ENCODE data around the gene RASA2. TPM values are rescaled to one million over a fixed set of nuclear protein-coding genes. Genes with fewer than 3 reads are reported as not detected.
"Not testable (repeated sequence)": the region's sequence is repeated elsewhere in the genome, so short reads cannot be mapped to it uniquely, and the experiment has no call there.

The RASA2 gene
- total RNA-seq, 2 donors from 2014 or later: 15.1 to 20.0 TPM

DNA sequence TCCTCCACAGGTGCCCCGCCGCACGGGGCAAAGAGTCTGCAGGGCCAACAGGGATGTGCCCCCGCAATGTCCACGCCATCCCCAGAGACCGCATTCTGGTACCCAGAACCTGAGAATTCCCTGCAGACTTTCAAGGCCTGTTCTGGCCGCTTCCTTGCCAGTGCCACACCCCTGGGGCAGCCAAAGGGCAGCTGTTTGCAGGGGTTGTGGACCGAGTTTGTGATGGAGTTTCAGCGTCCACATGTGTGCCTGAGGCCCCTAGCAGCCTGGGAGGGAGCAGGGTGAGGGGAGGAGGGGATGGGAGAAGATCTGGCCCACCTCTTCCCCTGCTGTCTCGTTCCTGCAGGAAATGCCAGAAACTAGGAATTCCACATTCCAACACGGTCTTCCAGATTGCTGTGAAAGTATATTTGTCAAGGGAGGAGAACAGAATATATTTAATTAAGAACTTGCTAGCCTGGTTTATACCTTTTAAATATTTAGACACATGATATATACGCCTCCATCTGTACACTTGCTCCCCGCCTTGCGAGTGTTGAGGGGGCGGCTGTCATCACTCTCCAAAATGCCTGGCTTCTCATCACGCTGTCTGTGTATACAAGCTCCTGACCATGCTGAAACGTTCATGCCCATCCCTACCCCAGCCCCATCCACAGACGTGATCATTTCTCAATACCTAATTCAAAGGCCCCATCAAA lies 31.1 kb upstream of the RASA2 start:
- ATAC-seq: peak; percentile 36
- DNase-seq: peak in 1 of 2 donors; percentile 42
- intact Hi-C loops (cut with DNase I, micrococcal nuclease): loop anchor here (2.0 to 10.0 kb wide), 3 partner anchors 95 to 143 kb away; no protein-coding TSS in a partner anchor

GRCh38 chr3:141456301-141456625 lies 30.6 kb upstream of the RASA2 start:
- ATAC-seq: no peak
- intact Hi-C loops (cut with DNase I, micrococcal nuclease): loop anchor here (5.0 to 10.0 kb wide), 2 partner anchors 101 to 144 kb away; no protein-coding TSS in a partner anchor
- no peak for DNase-seq

- no peak for DNase-seq
- ATAC-seq: no peak
Observed at GRCh38 chr3:141457624-141458236, 29.1 kb upstream of the RASA2 start.

GRCh38 chr3:141459008-141459407 lies 27.8 kb upstream of the RASA2 start:
- DNase-seq (no peak), ATAC-seq (no peak)
- intact Hi-C loops (cut with DNase I, micrococcal nuclease): loop anchor here (5.0 to 10.0 kb wide), 2 partner anchors 104 to 147 kb away; no protein-coding TSS in a partner anchor

More at GRCh38 chr3:141457624-141458236, 29.1 kb upstream of the RASA2 start:
- intact Hi-C loops (cut with DNase I, micrococcal nuclease): loop anchor here (5.0 to 10.0 kb wide), 2 partner anchors 103 to 145 kb away; no protein-coding TSS in a partner anchor

DNA sequence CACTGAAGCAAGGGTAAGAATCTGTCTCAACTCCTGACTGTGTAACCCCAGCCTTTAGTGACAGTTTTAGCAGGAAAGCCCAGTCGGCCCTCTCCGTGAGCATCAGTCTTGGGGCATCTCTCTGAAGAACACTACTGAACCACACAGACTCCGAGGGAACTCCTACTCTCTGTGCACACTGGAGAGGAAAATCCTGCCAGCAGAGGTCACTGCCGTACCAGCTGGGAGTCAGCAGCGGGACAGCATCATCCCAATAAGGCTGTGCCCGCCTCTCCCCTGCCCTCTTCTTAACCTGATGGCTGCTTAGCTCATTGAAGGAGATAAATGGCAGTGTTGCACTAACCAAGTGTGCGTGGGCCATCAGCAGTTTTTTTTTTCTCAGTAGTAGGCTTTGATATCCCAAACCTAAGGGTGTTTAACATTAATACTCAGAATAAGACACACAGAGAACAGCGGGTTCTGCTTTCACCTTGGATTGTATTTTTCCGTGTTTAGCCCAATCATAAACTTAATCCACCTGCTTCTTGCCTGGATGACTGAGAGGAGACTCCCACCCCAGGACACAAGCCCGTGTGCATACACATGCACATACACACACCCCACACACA lies 26.6 kb upstream of the RASA2 start:
- DNase-seq: peak; percentile 82 to 95
- intact Hi-C loops (cut with DNase I, micrococcal nuclease): loop anchor here in 1 of 2 donors (5.0 to 10.0 kb wide), 2 partner anchors 102 to 275 kb away; partner anchors contain the start of gene RNF7

GRCh38 chr3:141462176-141462859 lies 24.5 kb upstream of the RASA2 start:
- ATAC-seq: no peak
- DNase-seq: no peak
- intact Hi-C loops (cut with DNase I, micrococcal nuclease): loop anchor here in 1 of 2 donors (5.0 to 10.0 kb wide), 2 partner anchors 100 to 272 kb away; partner anchors contain the start of gene RNF7

More for the DNA sequence above, 26.6 kb upstream of the RASA2 start:
- ATAC-seq: peak; percentile 88

DNA sequence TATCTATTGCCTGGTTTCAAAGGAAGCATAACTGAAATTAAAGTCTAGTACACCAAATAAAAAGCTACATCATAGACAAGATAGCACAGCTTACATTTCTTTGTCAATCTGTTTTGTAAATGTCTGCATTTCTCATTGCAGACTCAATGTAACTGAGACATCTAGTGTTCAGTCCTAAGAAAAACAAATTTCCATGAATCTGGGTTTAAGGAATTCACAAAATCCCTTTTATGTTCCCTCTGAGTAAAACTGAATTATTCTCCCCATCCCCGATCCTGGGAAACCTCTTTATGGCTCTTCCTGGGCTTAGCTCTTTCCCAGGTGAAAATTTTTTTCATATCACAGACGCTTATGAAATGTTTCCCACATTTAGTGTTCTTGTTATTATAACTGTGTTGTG lies 21.6 kb upstream of the RASA2 start:
- DNase-seq: no peak
- no peak for ATAC-seq
- intact Hi-C loops (cut with DNase I, micrococcal nuclease): loop anchor here in 1 of 2 donors (10.0 kb wide), 1 partner anchor 270 kb away; the partner anchor contains the start of gene RNF7

DNA sequence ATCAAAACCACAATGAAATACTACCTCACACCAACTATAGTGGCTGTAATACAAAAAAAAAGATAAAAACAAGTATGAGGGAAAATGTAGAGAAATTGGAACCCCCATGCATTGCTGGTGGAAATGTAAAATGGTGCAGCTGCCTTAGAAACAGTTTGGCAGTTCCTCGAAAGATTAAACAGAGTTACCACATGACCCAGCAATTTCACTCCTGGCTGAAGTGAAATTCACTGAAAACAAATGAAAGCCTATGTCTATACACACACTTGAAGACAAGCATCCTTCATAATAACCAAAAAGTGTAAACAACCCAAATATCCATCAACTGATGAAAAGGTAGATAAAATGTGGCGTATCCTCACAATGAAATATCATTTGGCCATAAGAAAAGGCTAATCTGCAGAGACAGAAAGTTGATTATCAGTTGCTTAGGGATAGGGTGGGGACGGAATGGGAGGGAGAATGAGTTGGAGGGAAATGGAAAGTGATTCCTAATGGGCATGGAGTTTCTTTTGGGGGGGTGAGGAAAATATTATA lies 20.1 kb upstream of the RASA2 start:
- ATAC-seq: no peak
- no peak for DNase-seq
- intact Hi-C loops (cut with DNase I, micrococcal nuclease): loop anchor here in 1 of 2 donors (10.0 kb wide), 1 partner anchor 268 kb away; the partner anchor contains the start of gene RNF7

DNA sequence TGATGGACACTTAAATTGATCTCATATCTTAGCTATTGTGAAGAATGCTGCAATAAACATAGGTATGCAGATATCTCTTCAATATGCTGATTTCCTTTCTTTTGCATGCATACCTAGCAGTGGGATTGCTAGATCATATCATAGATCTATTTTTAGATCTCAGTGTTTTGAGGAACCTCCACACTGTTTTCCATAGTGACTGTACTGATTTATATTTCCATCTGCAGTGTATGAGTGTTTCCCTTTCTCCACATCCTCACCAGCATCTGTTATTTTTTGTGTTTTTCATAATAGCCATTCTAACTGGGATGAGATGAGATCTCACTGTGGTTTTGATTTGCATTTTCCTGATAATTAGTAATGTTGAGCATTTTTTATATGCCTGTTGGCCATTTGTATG lies 17.1 kb upstream of the RASA2 start:
- no peak for ATAC-seq
- no peak for DNase-seq
- intact Hi-C loops (cut with DNase I, micrococcal nuclease): loop anchor here (10.0 kb wide), 2 partner anchors 85 to 265 kb away; partner anchors contain the start of gene RNF7 (in 1 of the 2)

DNA sequence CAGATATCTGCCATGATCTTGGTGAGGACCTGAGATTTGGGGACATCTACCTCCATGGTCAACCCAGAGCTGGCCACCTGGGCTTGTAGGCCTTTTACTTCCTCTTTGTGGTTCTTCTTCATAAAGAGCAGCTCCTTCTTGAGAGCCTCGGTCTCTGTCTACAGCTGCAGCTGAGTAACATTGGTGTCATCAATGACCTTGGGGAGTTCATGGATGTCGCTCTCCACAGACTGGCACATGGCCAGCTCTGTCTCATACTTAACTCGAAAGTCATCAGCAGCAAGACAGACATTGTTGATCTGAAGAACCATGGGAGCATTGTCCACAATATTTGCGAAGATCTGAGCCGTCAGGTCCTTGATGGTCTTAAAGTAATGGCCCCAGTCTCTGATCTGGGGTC lies 15.7 kb upstream of the RASA2 start:
- ATAC-seq (no peak), DNase-seq (no peak)
- intact Hi-C loops (cut with DNase I, micrococcal nuclease): loop anchor here in 1 of 2 donors (10.0 kb wide), 1 partner anchor 84 kb away; no protein-coding TSS in a partner anchor

DNA sequence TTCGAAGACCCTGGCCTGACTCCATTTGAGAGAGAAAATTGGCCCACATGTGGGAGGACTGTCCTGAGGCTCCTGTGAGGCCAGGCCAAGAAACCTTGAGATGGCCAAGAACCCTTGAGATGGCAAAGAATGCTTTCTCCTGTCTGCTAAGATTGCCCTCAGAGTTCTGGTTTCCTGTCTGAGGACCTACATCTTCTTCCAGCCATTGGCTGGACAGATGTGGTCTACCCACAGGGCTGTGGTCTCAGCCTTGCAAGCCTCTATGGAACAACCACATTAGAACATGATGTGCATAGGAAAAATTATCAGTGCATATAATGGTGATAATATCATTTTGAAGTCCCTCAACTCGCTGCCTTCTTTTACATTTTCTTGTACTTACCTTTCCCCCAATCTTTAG lies 10.8 kb upstream of the RASA2 start:
- DNase-seq: no peak
- intact Hi-C loops (cut with DNase I, micrococcal nuclease): loop anchor here in 1 of 2 donors (10.0 kb wide), 1 partner anchor 79 kb away; no protein-coding TSS in a partner anchor
- ATAC-seq: no peak

- intact Hi-C loops (cut with DNase I, micrococcal nuclease): loop anchor here in 1 of 2 donors (10.0 kb wide), 1 partner anchor 78 kb away; no protein-coding TSS in a partner anchor
- no peak for DNase-seq
- no peak for ATAC-seq
Observed at GRCh38 chr3:141477224-141477623, 9.6 kb upstream of the RASA2 start.

DNA sequence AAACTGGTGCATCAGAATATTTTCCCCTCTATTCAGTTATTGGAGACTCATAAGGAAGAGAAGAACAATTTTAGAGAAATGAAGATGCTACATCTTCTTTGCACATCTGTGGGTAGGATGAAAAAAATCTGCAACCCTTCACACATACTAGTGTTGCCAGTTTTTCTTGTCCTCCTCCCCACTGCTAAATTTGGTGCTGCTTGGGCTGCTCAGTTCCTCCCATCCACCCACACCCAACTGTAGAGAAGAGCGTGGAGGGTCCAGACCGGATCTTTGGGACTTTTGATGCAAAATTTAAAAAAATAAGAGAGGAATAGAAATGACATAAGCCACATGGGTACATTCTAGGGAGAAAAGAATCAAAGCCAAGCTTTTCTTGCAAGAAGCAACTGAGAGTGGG lies 8.7 kb upstream of the RASA2 start:
- ATAC-seq: no peak

GRCh38 chr3:141478840-141479239 lies 8.0 kb upstream of the RASA2 start:
- intact Hi-C loops (cut with DNase I, micrococcal nuclease): loop anchor here in 1 of 2 donors (10.0 kb wide), 1 partner anchor 76 kb away; no protein-coding TSS in a partner anchor
- DNase-seq: not testable (repeated sequence)

More for the DNA sequence above, 8.7 kb upstream of the RASA2 start:
- intact Hi-C loops (cut with DNase I, micrococcal nuclease): loop anchor here in 1 of 2 donors (10.0 kb wide), 1 partner anchor 77 kb away; no protein-coding TSS in a partner anchor
- no peak for DNase-seq

GRCh38 chr3:141482245-141482922 lies 4.4 kb upstream of the RASA2 start:
- intact Hi-C loops (cut with DNase I, micrococcal nuclease): no loop called here
- no peak for DNase-seq
- ATAC-seq: no peak

More at GRCh38 chr3:141478840-141479239, 8.0 kb upstream of the RASA2 start:
- not testable (repeated sequence) for ATAC-seq

DNA sequence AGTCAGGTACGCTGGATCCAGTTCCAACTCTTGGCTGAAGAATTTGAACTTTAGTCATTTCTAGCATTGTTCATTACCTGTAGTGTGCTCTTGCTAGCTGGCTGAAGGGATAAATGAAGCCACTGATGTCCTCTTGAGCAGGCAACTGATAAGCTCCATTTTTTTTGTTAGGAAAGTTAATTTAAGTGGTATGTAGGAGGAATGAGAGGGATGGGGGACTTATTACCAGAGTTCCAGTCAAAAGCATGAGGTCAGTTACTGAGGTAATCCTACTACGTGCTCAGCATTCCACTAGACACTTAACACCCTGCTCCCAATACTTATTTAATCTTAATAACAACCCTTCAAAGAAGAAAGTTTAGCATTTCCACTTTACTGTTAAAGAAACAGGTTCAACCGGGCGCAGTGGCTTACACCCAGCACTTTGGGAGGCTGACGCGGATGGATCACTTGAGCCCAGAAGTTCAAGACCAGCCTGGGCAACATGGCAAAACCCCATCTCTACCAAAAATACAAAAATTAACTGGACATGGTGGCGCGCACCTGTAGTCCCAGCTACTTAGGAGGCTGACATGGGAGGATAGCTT lies 2.0 kb upstream of the RASA2 start:
- ATAC-seq (no peak), DNase-seq (no peak)
- intact Hi-C loops (cut with DNase I, micrococcal nuclease): no loop called here
